Mammary epithelial cell (primary cell): Measurements from ENCODE around the gene TNF.

Experiments
- CTCF ChIP-seq, 2 donors: IDR thresholded peaks in 1 of 2; conservative IDR thresholded peaks in 1 of 2; 2 replicates each; pipeline ENCODE4 v1.5.1; 2011 to 2012; ENCODE audit warnings: inconsistent platforms in 2 of 2, low read length in 2 of 2, mild to moderate bottlenecking in 2 of 2, control low read depth in 1 of 2, low read depth in 1 of 2; ENCODE audit not compliant: insufficient read depth in 1 of 2; ENCODE audit errors: extremely low read depth in 1 of 2
- EZH2 ChIP-seq: IDR thresholded peaks from 2 replicates; pipeline ENCODE4 v1.6.1; 2012; ENCODE audit warnings: low read length, inconsistent platforms, borderline replicate concordance

DNA sequence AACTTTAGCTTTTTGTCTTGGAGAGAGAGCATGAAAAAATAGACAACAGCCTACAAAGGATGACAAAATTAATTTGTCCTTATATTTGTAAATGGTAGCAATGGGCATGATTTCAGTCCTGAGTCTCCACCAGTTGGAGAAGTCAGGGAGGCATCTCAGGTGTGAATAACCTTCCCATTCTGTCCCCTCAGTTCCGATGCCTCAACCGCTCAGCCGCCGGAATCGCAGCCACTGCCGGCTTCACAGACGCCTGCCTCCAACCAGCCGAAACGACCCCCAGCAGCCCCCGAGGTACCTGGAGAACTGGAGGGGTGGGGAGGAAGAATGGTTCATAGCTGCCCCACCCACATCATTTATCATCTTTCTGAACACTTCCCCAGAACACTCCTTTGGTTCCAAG lies 48.7 kb downstream of the TNF start:
- no peak for TF ChIP-seq CTCF (conservative IDR thresholded peaks at IDR 0.05 in 1 of 2, IDR thresholded peaks at IDR 0.05 in 1 of 2; ENCODE audit: extremely low read depth in 1 of 2, insufficient read depth in 1 of 2, low read depth in 1 of 2, low read length in 2 of 2)
- TF ChIP-seq EZH2: no peak
